Measurements from ENCODE around the gene CHIT1. TPM values are rescaled to one million over a fixed set of nuclear protein-coding genes. Genes with fewer than 3 reads are reported as not detected.

Gene CHIT1
- total and polyA plus RNA-seq, 9 of the 15 experiments (the other 6 are each of a cell fraction or from before 2014, with no cell fraction given) = not detected

GRCh38 chr1:203228670-203229069, 803 bp downstream of the CHIT1 start (continued):
- no peak for TF ChIP-seq MITF (IDR thresholded peaks at IDR 0.05)

GRCh38 chr1:203227371-203228083, 1.9 kb downstream of the CHIT1 start:
- CTCF ChIA-PET (ENCODE audit: low intra/inter-chr PET ratio) = no interaction called here
- peaks cover 21 to 68% of the 10 kb centered on the region in 2 experiments; a peak in 4 of 5 replicates for H3K27me3 ChIP-seq (ENCODE audit: control insufficient read depth in 2 of 2, insufficient read depth in 2 of 2, low read length in 2 of 2)
- TF ChIP-seq RFX1 (IDR thresholded peaks at IDR 0.05) (no peak), CREBBP (IDR thresholded peaks at IDR 0.05; ENCODE audit: low read depth, low read length) (no peak), MTA2 (IDR thresholded peaks at IDR 0.05; ENCODE audit: low read depth) (no peak), XRCC3 (IDR thresholded peaks at IDR 0.05) (no peak), ZBTB8A (IDR thresholded peaks at IDR 0.05; ENCODE audit: partially characterized antibody) (no peak), PML (IDR thresholded peaks at IDR 0.05; ENCODE audit: low read length) (no peak), THAP7 (CRISPR knock-in tag; IDR thresholded peaks at IDR 0.05) (no peak), ZNF586 (CRISPR knock-in tag; conservative IDR thresholded peaks at IDR 0.05) (no peak), HLTF (IDR thresholded peaks at IDR 0.05) (no peak), CREB5 (CRISPR knock-in tag; IDR thresholded peaks at IDR 0.05) (no peak), ZNF24 (IDR thresholded peaks at IDR 0.05) (no peak), NR1H2 (CRISPR knock-in tag; IDR thresholded peaks at IDR 0.05) (no peak), MLX (CRISPR knock-in tag; conservative IDR thresholded peaks at IDR 0.05) (no peak), MEF2D (tag; conservative IDR thresholded peaks at IDR 0.05; ENCODE audit: low read depth) (no peak), SAP30 (IDR thresholded peaks at IDR 0.05; ENCODE audit: borderline replicate concordance, insufficient read depth, low read depth, low read length, poor library complexity, severe bottlenecking) (no peak)

More at GRCh38 chr1:203227371-203228083, 1.9 kb downstream of the CHIT1 start:
- ATAC-seq (no peak), FAIRE-seq (no peak), DNase-seq (ENCODE audit: extremely low read depth in 1 of 4, low spot score in 3 of 4) (no peak)
- no peak overlapping the region for H2AFZ ChIP-seq (ENCODE audit: low read depth, low read length)
- H3K4me1 ChIP-seq (replicated peaks in 1 of 2; ENCODE audit: control insufficient read depth in 2 of 2, insufficient read depth in 2 of 2, low read length in 2 of 2) = no peaks in the 10 kb centered on the region
- POLR2A ChIA-PET = interaction anchor here (0.6 to 1.3 kb wide), 4 partner anchors 16 to 101 kb away, joined by 3 read pairs; no protein-coding TSS in a partner anchor
- no peak overlapping the region for H3K9ac ChIP-seq (ENCODE audit: insufficient read depth in 1 of 2, low read depth in 2 of 2, low read length in 2 of 2)
- H3K4me2 ChIP-seq (ENCODE audit: insufficient read depth, low read length) = no peak overlapping the region
- BruUV-seq (replicated peaks) = no TSS peak
- no peaks in the 10 kb centered on the region for H3K36me3 ChIP-seq (ENCODE audit: control insufficient read depth, insufficient read depth, low read length)
- H3K79me2 ChIP-seq (ENCODE audit: control insufficient read depth, insufficient read depth, low read length) = no peaks in the 10 kb centered on the region
- in situ Hi-C loops (cut with MboI) (no loop called here), intact Hi-C loops (cut with micrococcal nuclease) (no loop called here)
- H3K9me3 ChIP-seq (replicated peaks; ENCODE audit: control insufficient read depth, insufficient read depth, low read depth, low read length) = no peaks in the 10 kb centered on the region
- H4K20me1 ChIP-seq (replicated peaks; ENCODE audit: control insufficient read depth, insufficient read depth, low read length) = no peaks in the 10 kb centered on the region; the same call in 1 of the 2 replicates
- no peak overlapping the region for H3K4me3 ChIP-seq
- no peak overlapping the region for H3K27ac ChIP-seq (ENCODE audit: extremely low read depth, low read depth, low read length)
- 0% methylated on average over 9 of the region's 9 CpGs for WGBS (ENCODE audit: insufficient coverage, low coverage, missing lambda C conversion rate)
- H3K9me1 ChIP-seq (ENCODE audit: control insufficient read depth, insufficient read depth, low read length) = no peaks in the 10 kb centered on the region
